GM21526 (cell line): Measurements from ENCODE around the gene TSEN54.

Experiments
- ATAC-seq: cut with Tn5 transposase; IDR thresholded peaks from one replicate; pipeline ENCODE4 v1.9.1; 2021; ENCODE audit warnings: moderate library complexity; ENCODE audit not compliant: unreplicated experiment, low FRiP score

TSEN54 gene

DNA sequence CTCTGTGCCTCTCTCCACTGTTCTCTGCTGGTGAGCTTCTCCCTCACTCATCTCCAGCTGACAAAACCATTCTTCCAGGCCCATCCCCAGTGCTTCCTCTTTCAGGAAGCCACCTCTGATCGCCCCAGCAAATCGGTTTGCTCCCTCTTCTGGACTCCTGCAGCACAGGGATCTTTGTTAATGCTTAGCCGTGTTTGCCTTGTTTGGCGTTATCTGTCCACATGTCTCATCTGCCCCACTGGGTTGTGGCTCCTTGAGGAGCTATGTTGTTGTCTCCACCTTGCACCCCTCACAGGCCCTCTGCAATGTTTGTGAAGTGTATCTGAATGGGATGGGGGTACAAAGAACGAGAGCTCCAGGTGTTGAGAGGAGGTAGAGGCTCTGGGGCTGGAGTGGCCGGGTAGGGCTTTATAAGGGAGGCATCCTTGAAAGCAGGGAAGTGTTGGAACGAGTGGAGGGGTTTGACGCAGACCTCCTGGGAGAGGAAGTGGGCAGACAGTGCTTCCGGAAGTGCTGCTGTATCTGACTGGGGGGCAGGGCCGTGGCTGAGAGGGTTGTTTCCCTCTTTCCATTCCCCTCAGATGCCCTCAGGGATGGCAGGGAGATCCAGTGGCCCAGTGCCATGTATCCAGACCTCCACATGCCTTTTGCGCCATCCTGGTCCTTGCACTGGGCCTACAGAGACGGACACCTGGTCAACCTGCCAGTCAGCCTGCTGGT lies 28.8 kb upstream of the TSEN54 start:
- ATAC-seq = no peak

DNA sequence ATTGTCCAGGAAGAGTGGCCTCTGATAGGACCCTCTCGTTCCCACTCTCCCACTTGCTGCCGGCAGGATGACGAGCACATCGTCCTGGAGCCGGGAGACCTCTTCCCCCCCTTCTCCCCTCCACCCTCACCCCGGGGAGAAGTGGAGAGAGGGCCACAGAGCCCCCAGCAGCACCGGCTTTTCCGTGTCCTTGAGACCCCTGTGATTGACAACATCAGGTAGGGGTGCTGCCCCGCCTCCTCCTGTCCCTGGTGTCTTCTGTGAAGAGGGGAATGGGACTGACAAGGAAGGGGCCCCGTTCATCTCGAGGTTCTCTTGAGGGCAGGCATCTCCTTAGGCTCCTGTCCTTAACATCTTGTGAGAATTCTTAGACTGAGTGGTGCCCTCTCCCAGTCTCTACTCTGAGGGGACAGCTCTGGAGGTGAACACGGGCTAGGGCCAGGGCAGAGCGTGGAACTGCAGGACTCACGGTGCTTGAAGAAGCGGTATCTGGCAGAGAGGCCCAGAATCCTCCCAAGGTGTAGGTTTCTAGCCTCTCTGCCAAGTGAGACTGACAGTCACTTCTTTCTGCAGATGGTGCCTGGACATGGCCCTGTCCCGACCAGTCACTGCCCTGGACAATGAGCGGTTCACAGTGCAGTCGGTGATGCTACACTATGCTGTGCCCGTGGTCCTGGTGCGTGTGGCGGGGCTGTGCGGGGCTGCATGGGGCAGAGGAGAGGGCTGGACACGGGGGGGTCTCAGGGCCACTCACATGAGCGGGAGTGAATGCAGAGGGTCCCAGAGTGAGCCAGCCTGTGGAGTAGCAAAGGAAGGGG lies 27.4 kb upstream of the TSEN54 start:
- ATAC-seq = no peak

DNA sequence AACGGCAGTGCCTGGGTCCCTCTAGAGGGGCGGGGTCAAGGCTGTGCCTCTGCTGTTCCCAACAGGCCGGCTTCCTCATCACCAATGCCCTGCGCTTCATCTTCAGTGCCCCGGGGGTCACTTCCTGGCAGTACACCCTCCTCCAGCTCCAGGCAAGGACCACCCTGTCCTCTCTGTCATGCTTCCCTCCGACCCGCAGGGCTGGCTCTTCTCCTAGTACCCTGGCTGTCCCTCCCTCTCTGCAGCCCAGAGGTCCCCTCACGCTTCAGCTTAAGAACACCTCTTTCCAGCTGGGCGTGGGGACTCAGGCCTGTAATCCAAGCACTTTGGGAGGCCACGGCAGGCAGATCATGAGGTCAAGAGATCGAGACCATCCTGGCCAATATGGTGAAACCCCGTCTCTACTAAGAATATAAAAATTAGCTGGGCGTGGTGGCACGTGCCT lies 26.8 kb upstream of the TSEN54 start:
- ATAC-seq = no peak

DNA sequence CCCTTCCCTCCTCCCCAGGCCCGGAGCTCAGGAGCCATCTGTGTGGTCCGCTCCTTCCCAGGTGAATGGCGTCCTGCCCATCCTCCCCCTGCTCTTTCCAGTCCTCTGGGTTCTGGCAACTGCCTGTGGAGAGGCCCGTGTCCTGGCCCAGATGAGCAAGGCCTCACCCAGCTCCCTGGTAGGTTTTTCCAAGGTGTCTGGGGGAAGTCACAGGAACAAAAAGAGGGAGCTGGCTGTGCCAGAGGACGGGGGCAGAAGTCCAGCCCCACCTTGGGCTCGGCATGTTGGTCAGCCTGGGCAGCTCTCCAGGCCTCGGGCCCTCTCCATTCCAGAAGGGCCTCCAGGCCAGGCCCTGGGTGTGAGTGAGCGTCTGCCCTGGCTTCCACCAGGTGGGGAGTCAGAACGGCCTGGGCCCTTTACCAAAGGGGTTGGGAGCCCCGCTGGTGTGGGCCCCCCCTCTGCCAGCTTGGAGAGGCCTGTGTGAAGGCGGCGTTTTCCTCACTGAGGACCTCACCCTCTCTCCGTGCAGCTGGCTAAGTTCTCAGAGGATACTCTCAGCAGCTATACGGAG lies 26.1 kb upstream of the TSEN54 start:
- no peak for ATAC-seq

DNA sequence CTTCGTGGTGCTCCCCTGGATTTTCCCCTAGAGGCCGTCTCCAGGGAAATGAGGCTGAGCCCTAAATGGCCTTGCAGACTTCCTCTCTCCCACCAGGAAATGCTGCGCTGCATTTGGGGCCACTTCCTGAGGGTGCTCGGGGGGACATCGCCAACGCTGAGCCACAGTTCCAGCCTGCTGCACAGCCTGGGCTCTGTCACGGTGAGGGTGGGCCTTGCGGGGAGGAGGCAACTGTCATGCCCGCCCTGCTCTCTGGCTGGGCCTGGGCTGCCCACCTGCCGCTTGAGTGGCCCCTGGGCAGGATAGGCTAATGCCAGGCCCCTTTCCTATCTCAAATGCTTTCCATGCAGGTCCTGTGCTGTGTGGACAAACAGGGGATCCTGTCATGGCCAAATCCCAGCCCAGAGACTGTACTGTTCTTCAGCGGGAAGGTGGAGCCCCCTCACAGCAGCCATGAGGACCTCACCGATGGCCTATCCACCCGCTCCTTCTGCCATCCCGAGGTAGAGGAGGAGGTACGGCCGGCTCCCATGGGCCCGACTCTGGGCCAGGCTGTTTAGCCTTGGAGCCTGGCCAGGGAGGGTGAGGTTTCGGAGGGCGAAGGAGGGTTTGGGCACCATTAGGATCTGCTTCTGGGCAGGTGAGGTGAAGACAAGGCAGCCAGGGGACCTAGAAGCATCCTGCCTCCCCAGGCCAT lies 25.2 kb upstream of the TSEN54 start:
- ATAC-seq = no peak

DNA sequence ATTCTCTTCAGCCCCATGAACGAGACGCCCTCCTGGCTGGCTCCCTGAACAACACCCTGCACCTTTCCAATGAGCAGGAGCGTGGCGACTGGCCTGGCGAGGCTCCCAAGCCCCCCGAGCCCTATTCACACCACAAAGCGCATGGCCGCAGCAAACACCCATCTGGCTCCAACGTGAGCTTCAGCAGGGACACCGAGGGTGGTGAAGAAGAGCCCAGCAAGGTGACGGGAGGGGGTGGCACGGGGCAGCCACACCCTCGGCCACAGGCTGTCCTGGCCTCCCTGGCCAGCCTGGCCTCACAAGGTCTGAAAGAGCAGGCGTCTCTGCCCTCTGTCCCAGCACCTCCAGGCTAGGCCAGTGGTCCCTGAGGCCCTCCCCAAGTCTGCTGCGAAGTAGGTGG lies 24.6 kb upstream of the TSEN54 start:
- ATAC-seq = no peak

DNA sequence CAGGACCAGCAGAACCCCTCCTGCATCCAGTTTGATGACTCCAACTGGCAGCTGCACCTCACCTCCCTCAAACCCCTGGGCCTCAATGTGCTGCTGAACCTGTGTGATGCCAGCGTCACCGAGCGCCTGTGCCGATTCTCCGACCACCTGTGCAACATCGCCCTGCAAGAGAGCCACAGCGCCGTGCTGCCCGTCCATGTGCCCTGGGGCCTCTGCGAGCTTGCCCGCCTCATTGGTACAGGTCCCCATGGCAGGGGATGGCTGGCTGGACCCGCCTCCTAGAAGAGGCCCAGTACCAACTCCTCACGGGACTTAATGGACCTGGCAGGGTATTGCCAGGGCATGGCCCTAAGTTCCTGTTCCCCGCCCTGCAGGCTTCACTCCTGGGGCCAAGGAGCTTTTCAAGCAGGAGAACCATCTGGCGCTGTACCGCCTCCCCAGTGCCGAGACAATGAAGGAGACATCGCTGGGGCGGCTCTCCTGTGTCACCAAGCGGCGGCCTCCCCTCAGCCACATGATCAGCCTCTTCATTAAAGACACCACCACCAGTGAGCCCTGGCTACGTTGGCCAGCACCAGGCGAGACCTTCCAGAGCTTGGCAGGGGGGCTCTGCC lies 23.7 kb upstream of the TSEN54 start:
- no peak for ATAC-seq

DNA sequence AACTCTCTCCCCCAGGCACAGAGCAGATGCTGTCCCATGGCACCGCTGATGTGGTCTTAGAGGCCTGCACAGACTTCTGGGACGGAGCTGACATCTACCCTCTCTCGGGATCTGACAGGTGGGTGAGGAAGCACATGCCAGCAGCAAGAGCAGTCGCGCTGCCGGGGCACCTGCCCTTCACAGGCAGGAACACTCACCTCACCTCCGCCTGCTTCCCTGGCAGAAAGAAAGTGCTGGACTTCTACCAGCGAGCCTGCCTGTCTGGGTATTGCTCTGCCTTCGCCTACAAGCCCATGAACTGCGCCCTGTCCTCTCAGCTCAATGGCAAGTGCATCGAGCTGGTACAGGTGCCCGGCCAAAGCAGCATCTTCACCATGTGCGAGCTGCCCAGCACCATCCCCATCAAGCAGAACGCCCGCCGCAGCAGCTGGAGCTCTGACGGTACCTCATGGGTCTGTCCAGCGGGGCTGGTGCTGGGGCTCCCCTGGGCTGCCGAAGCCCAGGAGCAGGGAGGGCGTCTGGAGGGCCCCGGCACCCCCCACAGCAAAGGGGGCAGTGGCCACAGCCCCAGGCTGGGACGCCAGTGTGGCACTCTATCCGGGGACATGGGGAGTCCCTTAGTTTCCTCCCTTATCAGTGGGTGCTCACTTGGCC lies 22.7 kb upstream of the TSEN54 start:
- no peak for ATAC-seq

DNA sequence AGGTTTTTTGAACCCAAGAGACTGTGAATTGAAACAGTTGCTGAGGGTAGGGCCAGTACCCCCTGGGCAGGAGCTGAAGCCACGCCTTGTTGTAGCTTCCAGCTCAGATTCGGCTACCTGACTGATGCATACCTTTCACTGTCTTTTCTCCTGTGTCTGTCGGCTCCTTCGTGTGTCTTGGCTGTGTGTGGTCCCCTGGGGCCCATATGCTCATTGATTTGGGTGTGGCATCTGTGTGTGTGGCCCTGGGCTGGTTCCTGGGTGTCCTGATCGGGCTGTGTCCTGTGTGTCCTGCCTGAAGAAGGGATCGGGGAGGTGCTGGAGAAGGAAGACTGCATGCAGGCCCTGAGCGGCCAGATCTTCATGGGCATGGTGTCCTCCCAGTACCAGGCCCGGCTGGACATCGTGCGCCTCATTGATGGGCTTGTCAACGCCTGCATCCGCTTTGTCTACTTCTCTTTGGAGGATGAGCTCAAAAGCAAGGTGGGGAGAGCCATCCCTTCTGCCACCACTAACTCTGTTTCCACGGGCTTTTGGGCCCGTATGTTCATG lies 21.9 kb upstream of the TSEN54 start:
- ATAC-seq = no peak

DNA sequence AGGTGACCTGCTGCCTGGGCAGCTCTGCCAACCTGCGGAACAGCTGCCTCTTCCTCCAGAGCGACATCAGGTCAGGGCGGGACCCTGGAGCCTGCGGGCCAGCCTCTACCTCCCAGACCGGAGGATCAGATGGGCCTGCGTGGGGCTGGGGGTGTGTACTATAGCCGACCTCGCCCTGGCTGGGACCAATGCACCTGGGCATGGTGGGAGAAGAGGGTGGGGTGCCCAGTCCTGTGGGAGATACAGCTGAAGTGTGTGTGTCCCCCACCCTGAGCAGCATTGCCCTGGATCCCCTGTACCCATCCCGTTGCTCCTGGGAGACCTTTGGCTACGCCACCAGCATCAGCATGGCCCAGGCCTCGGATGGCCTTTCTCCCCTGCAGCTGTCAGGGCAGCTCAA lies 20.3 kb upstream of the TSEN54 start:
- no peak for ATAC-seq

DNA sequence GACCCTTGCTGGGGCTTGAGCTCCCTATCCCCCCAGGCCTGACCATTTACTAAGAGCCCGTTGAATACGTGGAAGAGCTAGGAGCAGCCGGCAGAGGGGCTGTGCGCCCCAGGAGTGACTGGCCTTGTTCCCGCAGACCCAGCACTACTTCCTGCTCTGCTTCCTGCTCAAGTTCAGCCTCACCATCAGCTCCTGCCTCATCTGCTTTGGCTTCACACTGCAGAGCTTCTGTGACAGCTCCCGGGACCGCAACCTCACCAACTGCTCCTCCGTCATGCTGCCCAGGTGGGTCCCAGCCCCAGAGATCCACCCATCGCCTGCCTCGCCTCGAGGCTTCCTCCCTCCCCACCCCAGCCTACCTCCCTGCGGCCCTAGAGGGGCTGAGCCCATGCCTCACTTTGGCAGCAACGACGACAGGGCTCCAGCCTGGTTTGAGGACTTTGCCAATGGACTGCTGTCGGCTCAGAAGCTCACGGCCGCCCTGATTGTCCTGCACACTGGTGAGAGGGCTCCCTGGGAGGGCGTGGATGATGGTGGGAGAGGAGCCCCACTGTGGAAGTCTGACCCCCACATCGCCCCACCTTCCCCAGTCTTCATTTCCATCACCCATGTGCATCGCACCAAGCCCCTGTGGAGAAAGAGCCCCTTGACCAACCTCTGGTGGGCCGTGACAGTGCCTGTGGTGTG lies 18.1 kb upstream of the TSEN54 start:
- no peak for ATAC-seq

DNA sequence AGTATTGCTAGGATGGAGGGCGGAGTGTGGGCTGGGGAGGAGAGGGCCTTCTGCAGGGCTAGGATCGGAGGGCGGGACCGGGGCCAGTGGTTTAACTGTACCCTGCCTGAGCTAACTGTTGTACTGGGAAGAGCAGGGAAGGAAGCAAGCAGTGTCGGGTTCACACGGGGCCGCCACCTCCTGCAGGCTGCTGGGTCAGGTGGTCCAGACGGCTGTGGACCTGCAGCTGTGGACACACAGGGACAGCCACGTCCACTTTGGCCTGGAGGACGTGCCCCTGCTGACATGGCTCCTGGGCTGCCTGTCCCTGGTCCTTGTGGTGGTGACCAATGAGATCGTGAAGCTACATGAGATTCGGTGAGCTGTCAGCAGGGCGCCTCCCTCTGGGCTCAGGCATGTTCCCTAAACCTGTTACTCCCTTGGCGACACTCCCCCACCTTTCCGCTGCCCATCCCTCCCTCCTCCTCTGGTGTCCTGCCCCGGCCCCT lies 17.6 kb upstream of the TSEN54 start:
- ATAC-seq = no peak

DNA sequence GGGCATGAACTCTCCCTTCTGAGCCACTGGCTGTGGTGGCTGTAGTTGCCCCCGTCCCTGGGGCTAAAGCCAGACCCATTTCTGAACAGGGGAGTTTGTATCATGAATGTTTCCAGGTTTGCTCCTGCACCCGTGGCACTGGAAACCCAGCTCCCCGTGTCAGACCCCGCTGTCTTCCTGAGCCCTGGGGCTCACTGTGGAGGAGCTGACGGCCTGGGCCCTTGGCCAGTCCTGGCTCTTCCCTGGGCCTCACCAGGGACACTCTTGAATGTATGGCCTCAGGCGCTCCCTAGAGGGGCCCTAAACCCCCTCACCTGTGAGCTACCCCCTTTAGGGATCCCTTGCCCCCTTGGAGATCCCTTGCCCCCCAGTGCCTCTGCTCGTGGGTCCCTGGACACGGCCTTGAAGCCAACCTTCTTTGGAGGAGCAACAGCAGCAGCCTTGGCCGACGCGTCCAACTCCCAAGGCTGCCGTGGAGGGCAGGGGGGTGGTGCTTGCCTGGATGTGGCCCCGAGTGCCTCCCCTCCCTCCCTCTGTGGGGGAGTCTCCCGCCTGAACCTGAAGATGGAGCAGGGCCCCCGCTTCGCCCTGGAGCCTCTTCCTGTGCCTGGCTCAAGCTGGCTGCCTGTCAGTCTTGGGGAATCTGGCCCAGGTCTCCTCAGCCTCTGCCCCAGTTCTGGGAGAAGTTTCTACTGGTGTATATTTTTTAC lies 16.9 kb upstream of the TSEN54 start:
- no peak for ATAC-seq

DNA sequence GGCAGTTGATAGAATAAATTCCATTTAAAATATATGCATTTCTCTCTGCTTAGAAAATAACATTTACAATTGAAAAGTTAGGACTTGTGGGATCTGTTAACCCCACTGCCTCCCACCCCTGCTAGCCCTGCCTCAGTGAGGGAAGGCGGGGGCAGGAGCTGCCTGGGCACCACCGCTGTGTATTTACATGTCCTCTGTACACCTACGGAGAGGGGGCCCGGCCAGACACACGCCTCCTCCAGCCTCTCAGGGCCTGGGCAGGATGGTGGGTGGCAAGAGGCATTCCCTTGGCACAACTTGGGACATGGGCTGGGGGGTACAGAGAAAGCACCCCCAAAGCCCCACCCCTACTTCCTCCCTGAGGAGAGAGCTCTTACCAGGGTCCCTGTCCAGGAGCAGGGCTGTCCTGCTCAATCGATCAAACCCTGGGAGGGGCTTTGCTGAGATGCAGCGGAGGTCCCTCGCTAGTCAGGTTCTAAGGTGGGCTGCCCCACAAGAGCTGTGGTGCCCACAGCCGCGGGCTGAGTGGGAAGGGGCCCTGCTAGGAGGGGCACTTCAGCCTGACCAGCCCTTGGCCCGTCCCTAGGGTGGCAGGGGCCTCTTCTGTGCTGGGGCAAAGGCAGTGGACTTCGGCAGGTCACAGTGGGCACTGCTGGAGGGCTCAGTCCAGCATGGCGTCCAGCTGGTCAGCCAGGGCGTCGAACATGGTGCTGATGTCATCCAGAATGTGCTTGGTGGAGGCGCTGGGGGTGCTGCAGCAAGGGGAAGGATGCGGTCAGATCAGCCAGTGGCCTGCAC lies 15.7 kb upstream of the TSEN54 start:
- no peak for ATAC-seq

DNA sequence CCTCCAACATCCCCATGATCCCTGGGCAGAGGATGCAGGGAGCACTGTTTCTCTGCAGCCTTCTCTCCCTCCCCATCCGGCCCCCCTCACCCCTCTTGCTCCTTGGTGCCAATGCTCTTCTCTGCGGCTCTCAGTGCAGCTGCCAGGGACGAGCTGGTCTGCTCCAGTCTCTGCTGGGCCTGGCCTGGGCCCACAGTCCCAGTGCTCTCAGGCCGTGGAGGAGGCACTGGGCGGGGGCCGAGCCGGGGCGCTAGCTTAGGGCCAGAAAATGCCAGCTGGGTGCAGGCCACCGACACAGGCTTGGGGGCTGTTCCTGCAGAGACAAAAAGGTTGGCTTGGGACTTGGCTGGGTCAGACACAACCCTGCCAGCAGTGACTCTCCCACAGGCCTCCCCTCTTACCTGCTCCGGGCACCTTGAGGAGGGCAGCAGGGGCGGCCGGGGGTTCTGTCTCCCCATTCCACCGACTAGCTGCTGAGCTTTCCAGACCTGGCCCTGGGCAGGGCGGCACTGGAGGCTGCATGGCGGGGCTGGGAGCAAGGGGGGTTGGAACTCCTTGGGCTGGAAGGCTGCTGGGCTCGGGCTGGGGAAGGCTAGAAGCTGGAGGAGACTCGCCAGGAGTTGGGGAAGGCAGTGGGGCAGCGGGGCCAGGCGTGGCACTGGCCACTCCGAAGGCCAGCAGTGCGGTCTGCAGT lies 14.8 kb upstream of the TSEN54 start:
- ATAC-seq = no peak

DNA sequence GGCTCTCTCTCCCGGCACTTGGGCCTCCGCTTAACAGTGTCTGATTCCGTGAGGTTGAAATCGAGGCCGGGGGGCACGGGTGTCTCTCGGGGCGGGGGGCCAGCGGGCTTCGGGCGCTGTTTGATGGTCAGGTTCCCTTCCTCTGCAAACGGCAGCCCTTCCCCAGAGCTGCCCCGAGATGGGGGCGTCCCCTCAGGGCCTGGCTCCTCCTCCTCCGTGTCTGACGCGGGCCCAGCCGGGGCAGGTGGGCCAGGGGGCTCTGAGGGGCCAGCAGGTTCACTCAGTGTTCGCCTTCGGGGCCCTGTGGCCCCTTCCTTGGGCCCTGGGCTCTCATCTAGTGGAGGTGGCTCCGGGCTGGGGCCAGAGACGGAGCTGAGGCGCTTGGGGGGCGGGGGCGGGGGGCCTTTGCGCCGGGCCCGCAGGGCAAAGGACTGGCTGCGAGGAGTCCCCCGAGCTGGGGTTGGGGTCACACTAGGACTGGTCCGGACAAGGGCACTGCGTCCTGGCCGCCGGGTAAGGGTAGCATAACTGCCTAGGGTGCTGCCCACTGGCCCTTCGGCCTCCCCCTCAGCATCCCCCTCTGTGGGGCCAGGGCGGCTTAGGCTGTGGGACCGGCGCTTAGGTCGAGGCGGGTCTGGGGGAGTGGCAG lies 14.1 kb upstream of the TSEN54 start:
- no peak for ATAC-seq
